Ammon's horn (tissue), 1 donor: Measurements from ENCODE around the gene SLCO1A2.

Experiments
- DNase-seq: peaks from one replicate; pipeline ENCODE4 v3.0.0-alpha.2; 2016; ENCODE audit warnings: low spot score

SLCO1A2 gene

DNA sequence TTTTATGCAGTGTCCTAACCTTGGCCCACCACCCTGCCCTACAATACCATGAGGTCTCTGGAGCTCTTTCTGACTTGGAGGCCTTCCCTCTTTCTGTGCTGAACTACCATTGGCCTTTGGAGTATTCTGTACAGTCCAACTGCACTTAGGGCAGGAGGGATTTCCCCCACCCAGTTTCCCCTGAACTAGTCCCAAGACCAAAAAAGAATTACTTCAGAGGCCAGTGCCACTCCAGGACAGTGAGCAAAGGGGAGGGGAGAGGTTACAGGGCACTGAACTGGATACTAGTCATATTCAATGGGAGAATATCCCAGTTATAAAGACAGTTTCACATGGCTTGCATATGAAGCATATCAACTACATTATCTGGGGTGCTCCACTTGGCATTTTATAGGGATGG is 6.1 kb downstream of the SLCO1A2 start:
- no peak for DNase-seq

DNA sequence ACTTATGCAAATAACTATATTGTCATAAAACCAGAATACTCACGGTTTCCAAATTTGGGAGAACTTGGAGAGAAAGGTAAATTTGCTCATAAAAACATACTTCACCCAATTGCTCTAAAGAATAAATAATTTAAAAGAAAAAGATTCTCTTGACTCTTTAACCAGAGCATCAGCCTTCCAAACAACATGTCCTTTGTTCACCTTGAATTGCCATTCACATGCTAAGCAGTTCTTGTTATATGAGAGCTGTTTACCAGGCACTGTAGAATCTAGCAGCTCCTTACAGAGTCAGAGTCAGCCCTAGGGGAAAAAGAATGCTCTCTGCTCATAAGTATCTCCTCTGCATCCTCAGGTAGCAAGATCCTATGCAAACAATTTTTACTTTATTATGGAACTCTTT is 10.2 kb downstream of the SLCO1A2 start:
- DNase-seq: peak; percentile 85

DNA sequence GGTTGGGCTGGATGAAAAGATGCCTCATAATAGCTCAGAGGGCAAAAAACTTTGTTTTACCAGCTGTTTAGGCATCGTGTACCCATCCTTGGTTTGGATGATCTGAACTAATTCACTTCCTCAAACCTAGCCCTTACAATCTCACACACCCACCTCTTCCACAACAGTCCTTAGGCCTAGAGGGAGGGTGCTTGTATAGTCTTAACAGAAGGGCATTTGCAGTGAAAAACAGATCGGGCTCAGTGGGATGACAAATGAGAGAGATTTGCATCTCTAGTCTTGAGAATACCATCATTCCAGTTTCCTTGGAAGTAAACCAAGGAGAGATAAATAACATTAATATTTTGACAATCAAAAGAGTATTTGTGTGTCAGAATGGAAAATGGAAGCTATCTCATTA is 11.0 kb downstream of the SLCO1A2 start:
- peak; percentile 20 for DNase-seq

DNA sequence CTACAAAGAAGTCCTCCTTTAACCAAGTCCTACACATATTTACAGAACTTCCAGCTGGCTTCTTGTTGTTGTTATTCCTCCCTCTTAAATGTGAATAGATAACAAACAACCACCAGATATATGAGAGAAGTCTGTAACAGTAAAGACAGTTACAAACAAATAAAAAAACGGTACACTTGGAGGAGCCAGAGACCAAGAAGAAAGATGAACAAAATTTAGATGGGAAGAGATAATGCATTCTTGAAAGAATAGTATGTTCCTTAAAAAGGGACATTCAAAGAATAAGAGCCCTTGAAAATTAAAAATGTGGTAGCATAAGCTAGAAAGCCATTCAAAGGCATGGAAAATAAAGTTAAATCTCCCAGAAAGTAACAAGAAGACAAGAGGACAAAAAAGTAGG is 25.9 kb downstream of the SLCO1A2 start:
- no peak for DNase-seq

DNA sequence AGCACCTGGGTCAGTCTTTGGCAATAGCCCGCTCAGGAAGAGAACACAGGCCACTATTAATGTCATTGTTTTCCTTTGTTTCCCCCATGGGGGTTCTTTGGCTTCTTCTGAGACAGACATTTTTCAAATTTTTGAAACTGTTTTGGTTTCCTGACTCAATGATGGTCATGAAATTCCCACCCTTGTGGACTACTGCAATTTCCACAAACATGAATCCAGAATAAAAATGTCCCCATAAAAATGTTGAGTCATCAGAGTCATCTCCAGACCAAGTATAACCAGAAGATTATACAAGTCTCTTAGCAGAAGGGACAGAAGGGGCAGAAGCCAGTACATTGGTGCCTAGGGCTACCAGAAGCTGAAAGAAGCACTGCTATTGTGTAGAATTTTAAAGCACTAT is 29.1 kb downstream of the SLCO1A2 start:
- no peak for DNase-seq

DNA sequence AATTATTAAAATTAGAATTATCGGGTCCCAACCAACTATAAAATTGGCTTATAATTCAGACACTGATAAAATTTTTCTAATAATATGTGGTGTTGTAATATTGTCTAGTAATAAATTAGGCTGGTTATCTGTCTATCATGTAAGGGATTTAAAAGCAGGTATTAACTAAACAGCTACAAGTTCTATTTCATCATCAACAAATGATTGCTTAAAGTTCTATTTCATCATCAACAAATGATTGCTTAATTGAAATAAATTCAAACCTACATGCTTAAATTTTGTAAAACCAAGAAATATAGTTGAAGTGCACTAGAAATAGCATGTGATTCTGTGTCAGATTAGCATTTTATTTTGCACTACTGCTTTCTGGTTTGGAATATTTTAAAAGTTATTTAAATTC is 34.1 kb downstream of the SLCO1A2 start:
- no peak for DNase-seq

DNA sequence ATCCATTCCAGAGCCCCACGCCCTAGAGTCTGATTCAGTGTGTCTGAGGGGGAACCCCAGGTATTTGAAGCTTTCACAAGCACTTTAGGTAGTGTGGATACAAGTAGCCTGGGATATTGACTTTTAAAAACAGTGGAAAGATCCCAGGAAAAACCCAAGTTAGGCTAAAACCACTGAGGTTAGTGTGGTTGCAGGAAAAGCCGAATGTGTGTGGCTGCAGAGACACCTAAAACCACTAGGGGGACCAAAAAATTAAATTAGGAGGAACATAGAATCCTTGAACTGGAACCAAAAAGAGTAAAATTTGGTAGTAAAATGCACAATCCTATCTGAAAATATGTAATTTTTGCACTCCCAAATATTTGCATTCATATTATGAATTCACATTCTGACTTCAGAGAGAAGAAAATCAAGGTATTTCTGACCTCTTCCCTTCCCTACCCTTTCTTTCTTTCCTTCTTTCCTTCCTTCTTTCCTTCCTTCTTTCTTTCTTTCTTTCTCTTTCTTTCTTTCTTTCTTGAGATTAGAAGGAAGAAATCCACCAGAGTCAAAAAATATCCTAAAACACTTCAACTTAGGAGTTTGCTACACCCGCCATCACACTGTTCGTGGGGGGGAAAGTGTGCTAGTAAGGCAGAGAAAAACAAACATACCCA is 37.8 kb downstream of the SLCO1A2 start:
- no peak for DNase-seq

DNA sequence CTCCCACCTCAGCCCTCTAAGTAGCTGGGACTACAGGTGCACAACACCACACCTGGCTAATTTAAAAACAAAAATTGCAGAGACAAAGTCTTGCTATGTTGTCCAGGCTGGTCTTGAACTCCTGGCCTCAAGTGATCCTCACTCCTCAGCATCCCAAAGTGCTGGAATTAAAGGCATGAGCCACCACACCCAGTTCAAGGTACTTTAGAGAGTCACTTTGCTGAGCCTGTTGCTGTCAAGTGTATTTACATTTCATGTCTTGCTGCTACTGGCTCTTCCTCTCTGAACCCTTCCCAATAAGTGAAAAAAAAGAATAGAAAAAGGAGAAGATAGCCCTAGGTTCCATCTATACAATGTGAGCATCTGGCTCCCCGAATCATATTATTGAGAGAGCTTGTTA is 38.4 kb downstream of the SLCO1A2 start:
- DNase-seq: no peak

DNA sequence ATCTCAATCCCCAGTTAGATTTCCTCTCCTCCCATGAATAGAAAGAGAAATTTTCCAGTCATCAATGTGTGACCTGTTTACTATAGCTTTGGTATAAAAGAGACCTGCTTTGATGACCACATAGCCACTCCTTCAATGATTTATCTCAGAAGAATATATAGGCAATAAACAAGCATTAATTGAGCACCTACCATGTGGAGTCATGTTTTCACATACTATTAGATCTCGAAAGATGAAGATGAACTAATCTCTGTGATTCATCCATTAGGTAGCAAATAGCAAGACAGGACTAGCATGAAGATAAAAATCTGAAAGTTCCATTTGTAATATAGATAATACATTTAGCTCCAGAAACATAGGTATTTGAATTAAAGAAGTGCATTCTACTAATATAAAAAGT is 40.5 kb downstream of the SLCO1A2 start:
- DNase-seq: no peak

DNA sequence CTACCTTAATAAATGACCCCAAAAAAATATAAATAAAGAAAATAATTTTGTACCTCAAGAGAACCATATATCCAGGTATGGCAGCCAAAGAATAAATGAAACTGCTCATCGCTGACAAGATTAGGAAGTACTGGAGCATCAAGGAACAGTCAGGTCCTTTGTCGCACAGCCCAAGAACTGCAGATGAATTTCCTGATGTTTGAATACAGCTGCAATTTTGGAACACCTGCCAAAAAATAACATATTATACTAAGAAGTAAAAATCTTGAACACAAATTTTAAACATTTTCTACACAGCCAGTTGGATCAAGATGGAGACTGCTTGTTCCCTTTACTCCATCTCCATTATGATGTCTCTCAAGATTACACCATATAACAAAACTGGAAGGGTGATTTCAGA is 42.6 kb downstream of the SLCO1A2 start:
- no peak for DNase-seq

DNA sequence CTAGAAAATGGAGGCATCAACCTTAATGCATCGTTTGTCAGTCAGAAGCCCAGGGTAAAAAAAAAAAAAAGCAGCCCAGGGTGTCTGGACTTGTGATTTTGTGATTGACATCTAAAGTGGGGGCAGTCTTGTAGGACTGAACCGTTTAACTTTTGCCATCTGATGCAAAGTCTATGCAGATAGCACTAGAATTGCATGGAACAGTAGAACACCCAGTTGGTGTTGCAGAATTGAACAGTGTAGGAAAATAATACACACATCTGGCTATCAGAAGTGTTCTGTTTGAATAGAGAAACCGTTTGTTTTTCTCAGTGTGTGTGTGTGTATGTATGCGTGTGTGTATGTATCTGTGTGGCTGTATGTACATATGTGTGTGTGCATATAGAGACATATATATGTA is 45.0 kb downstream of the SLCO1A2 start:
- DNase-seq: no peak

DNA sequence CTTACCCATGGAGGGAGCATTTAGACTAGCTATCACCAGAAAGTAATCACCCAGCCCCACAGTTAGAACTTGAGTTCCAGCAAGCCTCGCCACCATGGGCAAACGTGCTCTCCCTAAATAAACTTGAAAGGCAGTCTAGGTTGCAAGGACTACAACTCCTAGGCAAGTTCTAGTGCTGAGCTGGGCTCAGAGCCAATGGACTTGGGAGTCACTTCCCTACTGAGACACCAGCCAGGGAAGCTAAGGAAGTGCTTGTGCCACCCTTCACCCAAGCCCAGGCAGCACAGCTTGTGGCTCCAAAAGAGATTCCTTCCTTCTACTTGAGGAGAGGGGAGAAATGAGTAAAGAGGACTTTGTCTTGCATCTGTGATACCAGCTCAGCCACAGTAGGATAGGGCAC is 57.9 kb downstream of the SLCO1A2 start:
- no peak for DNase-seq

DNA sequence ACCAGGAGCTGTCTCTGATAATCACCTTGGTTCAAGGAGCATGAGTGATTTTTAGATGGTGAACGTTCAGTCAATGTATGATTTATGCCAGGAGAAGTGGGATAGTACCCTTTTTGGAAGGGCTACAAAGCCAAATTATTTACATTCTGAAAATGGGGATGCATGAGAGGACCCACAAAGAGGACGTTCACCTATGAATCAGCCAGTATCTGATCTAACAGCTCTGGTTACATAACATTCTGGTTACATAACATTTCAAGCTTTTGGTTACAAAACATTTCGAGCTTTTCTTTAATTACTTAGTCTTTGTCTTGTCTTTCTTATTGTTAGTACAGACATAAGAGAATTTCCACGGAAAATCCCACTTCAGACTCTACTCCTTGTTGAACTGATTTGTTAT is 68.8 kb downstream of the SLCO1A2 start:
- DNase-seq: no peak

DNA sequence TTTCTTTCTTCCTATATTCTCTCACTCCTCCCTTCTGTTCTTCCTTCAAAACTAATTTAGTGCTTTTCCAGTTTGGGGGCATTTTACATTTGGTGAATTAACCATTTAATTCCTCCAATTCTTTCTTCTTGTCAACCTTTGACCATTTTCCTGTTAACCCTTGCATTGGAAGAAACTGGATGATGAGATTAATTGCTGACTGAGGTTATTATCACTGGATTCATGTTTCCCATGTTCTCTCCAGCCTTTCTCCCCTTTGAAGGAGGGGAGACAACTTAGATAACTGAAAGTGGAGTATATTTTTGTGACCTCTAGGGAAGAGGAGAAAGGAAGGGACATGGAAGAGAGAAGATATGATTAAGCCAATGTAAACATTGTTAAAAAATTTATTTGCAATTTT is 70.5 kb downstream of the SLCO1A2 start:
- no peak for DNase-seq

DNA sequence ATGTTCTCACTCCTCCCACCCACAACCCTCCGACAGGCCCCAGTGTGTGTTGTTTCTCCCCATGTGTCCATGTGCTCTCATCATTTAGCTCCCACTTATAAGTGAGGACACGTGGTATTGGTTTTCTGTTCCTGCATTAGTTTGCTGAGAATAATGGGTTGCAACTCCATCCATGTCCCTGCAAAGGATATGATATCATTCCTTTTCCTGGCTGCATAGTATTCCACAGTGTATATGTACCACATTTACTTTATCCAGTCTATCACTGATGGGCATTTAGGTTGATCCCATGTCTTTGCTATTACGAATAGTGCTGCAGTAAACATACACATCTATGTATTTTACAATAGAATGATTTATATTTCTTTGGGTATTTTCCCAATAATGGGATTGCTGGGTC is 77.5 kb downstream of the SLCO1A2 start:
- DNase-seq: no peak

DNA sequence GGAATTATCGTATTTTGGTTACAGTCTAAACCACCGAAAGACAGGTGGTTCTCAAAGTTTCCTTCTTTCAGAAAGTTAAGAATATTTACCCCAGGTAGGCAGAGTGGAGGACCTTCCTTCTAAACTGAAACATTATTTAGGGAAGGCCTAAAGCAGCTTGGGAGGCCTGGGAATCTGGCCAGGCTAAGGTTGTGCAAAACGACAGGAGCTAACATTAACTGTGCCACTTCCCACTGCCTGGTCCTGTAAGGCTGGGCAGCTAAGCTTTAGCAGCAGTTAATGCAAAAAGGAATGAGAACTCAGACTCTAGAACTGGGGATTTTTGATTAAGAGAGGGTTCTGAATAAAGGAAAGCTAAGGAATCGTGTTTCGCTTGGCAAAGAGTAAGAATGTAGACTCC is 82.6 kb downstream of the SLCO1A2 start:
- DNase-seq: no peak

DNA sequence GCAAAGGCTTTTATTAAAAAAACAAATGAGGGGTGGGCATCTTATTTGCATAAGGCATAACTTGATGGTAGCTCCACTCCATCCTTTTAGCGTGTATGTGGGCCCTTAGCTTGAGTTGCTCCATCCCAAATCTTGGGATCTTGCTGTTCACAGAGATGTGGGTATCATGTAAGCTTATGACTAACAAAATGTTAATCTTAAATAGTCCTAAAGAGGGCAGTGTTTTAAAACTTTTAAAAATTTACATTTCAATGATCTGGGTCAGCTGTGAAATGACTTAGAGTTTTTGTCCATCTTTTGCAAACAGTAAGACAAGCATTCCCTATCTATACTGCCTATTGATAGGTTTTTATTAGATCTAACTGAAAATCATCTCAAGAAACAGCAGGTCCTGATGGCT is 86.0 kb downstream of the SLCO1A2 start:
- DNase-seq: peak; percentile 7

DNA sequence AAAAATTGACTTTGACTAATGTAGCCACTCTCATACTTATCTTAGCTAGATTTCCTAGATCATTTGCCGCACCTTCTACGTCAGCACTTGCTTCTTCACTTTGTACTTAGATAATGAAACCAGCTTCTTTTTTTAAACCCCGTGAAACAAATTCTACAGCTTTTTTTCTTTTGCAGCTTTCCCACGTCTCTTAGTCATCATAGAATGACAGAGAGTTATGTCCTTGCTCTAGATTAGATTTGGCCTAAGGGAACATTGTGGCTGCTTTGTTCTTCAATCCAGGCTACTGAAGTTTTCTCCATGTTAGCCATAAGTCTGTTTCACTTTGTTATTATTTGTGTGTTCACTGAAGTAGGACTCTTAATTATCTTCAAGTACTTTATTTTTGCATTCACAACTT is 94.9 kb downstream of the SLCO1A2 start:
- DNase-seq: no peak

DNA sequence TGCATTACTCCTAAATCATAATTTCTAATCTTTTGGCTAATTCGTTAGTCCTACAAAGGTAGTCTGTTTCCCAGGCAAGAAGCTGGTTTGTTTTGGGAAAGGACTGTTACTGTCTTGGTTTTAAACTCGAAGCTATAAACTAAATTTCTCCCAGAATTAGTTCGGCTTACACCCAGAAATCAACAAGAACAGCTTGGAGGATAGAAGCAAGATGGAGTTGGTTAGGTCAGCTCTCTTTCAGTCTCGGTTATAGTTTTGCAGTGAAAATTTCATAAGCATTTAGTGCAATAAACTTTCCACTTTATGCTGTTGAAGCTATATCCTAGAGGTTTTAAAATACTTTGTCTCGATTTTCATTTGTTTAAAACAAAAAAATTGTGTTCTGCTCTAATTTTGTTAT is 100.3 kb downstream of the SLCO1A2 start:
- DNase-seq: no peak

DNA sequence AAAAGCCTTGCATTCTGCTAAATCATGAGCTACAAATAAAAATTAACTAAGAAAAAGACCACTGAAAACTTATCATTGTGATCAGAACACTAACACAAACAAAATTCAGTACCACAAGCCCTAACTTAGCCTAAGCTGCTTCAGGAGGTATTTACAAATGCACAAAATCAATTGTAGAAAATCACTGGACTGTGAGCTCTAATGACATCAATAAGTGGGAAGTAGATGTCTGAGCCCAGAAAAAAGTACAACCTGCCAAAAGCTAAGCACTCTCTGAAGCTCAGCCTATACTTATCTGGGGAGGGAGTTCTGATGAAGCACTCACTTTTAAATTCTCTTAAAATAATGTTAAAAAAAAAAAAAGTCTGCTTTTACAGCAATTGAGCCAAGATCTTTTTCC is 110.8 kb downstream of the SLCO1A2 start:
- no peak for DNase-seq

DNA sequence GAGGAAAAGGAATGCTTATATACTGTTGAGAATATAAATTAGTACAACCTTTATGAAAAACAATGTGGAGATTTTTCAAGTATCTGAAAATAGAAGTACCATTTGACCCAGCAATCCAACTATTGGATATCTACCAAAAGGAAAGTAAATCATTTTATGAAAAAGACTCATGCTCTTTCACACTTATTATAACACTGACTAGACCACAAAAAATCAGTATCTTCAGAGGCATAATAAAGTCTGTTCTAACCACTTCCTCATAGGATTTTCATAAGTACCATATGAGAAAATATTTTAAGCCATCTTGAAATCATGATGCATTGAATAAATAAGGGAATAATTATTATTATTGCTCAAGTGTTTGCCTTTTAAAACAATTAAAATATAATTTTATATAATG is 112.9 kb downstream of the SLCO1A2 start:
- DNase-seq: no peak

DNA sequence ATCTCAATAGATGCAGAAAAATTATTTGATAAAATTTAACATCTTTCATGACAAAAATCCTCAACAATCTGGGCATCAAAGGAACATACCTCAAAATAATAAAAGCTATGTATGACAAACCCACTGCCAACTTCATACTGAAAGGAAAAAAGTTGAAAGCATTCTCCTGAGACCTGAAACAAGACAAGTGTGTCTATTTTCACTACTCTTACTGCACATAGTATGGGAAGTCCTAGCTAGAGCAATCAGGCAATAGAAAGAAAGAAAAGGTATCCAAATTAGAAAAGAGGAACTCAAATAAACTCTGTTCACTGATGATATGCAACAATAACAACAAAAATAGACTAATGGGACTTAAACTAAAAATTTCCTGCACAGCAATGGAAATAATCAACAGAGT is 113.6 kb downstream of the SLCO1A2 start:
- no peak for DNase-seq

DNA sequence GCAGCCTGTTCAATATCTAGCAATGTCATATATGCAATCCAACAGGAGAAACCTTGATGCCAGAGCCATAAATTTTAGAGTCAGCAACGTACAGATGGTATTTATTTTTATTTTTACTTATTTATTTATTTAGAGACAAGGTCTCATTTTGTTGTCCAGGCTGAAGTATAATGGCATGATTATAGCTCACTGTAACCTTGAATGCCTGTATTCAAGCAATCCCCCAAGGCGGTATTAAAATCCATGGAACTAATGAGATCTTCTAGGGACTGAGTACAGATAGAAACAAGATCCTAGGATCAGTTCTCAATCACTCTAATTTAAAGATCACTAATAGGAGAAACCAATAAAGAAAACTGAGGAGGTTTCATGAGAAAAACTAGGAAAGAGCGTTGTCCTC is 114.5 kb downstream of the SLCO1A2 start:
- no peak for DNase-seq

DNA sequence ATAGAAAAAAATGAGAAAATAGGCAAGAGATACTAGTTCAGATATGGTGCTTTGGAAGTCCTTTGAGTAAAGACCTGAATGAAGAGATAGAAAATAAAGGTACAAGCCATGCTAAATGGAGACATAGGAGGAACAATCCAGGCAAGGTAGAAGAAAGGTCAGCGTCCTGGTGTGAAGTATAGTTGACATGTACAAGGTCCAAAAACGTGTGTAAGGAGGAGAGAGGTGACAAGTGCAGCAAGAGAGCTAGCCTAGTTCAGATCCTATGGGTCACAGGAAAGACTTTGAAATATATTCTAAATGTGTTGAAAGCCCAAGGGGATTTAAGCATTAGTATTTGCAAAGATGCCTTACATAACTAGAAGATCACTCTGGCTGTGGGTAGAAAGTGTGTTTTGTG is 115.5 kb downstream of the SLCO1A2 start:
- DNase-seq: no peak
